ENCODE results near the gene OBI1. TPM values are rescaled to one million over a fixed set of nuclear protein-coding genes. Genes with fewer than 3 reads are reported as not detected.

The OBI1 gene
- total and polyA plus RNA-seq, 2 donors (not counting 3 experiments of a cell fraction or from before 2014, with no cell fraction given): 5.0 to 16.1 TPM

GRCh38 chr13:78631077-78631476, 27.9 kb downstream of the OBI1 start:
- ChIA-PET POLR2A (no interaction called here), CTCF (no interaction called here)
- Histone ChIP-seq H3K4me3 (replicated peaks in 1 of 3; ENCODE audit: insufficient read depth in 1 of 3, low read depth in 1 of 3, low read length in 3 of 3) (no peak overlapping the region), H3K9ac (replicated peaks; ENCODE audit: extremely low read depth, insufficient read depth, low read length) (no peak overlapping the region), H3K36me3 (ENCODE audit: control insufficient read depth in 2 of 2, extremely low read depth in 1 of 2, insufficient read depth in 2 of 2, low read length in 2 of 2) (peaks cover 0 to 9% of the 10 kb centered on the region in 2 experiments), H3K4me2 (ENCODE audit: insufficient read depth, low read length) (no peak overlapping the region), H3K27ac (ENCODE audit: insufficient read depth, low read depth, low read length) (no peak overlapping the region), H3K9me1 (replicated peaks; ENCODE audit: control insufficient read depth, extremely low read depth, insufficient read depth, low read length) (no peaks in the 10 kb centered on the region), H3K27me3 (ENCODE audit: control insufficient read depth in 2 of 2, insufficient read depth in 2 of 2, low read length in 2 of 2) (no peaks in the 10 kb centered on the region), H3K9me3 (replicated peaks; ENCODE audit: control insufficient read depth, insufficient read depth, low read length) (no peaks in the 10 kb centered on the region), H2AFZ (ENCODE audit: low read depth, low read length) (no peak overlapping the region), H4K20me1 (replicated peaks; ENCODE audit: control insufficient read depth, extremely low read depth, insufficient read depth, low read length) (no peaks in the 10 kb centered on the region), H3K79me2 (ENCODE audit: control insufficient read depth, insufficient read depth, low read length) (no peaks in the 10 kb centered on the region), H3K4me1 (ENCODE audit: control insufficient read depth, extremely low read depth, insufficient read depth, low read length) (no peaks in the 10 kb centered on the region)
- no peak for TF ChIP-seq CTCF (IDR thresholded peaks at IDR 0.05; ENCODE audit: extremely low read depth in 1 of 2, insufficient read depth in 1 of 2, low read depth in 1 of 2, low read length in 2 of 2)
- BruUV-seq (replicated peaks): no TSS peak
- FAIRE-seq (no peak), DNase-seq (ENCODE audit: low read depth, low spot score) (no peak)
- intact Hi-C loops (cut with micrococcal nuclease) (no loop called here), dilution Hi-C loops (cut with MboI; ENCODE audit: extremely low pct_ligation_motif_present, low sequenced_read_pairs) (no loop called here)

GRCh38 chr13:78630511-78630910, 28.4 kb downstream of the OBI1 start:
- intact Hi-C loops (cut with micrococcal nuclease): no loop called here
- no TSS peak for BruUV-seq (replicated peaks)

More at GRCh38 chr13:78630511-78630910, 28.4 kb downstream of the OBI1 start:
- POLR2A ChIA-PET: no interaction called here
- Histone ChIP-seq H3K9ac (replicated peaks; ENCODE audit: extremely low read depth, insufficient read depth, low read length) (no peak overlapping the region), H2AFZ (ENCODE audit: low read depth, low read length) (no peak overlapping the region), H3K9me1 (replicated peaks; ENCODE audit: control insufficient read depth, extremely low read depth, insufficient read depth, low read length) (no peaks in the 10 kb centered on the region), H3K27ac (ENCODE audit: insufficient read depth, low read depth, low read length) (no peak overlapping the region), H3K9me3 (replicated peaks; ENCODE audit: control insufficient read depth, insufficient read depth, low read length) (no peaks in the 10 kb centered on the region), H3K4me3 (replicated peaks in 1 of 3; ENCODE audit: insufficient read depth in 1 of 3, low read depth in 1 of 3, low read length in 3 of 3) (no peak overlapping the region), H3K4me1 (ENCODE audit: control insufficient read depth, extremely low read depth, insufficient read depth, low read length) (no peaks in the 10 kb centered on the region), H3K79me2 (ENCODE audit: control insufficient read depth, insufficient read depth, low read length) (peaks cover 2% of the 10 kb centered on the region), H4K20me1 (replicated peaks; ENCODE audit: control insufficient read depth, extremely low read depth, insufficient read depth, low read length) (no peaks in the 10 kb centered on the region), H3K36me3 (ENCODE audit: control insufficient read depth in 2 of 2, extremely low read depth in 1 of 2, insufficient read depth in 2 of 2, low read length in 2 of 2) (peaks cover 0 to 9% of the 10 kb centered on the region in 2 experiments), H3K4me2 (ENCODE audit: insufficient read depth, low read length) (no peak overlapping the region), H3K27me3 (ENCODE audit: control insufficient read depth in 2 of 2, insufficient read depth in 2 of 2, low read length in 2 of 2) (no peaks in the 10 kb centered on the region)
- dilution Hi-C loops (cut with MboI; ENCODE audit: extremely low pct_ligation_motif_present, low sequenced_read_pairs): no loop called here
- TF ChIP-seq FOS (IDR thresholded peaks at IDR 0.05; ENCODE audit: borderline replicate concordance, insufficient read depth, low read length) (no peak), POLR2AphosphoS5 (IDR thresholded peaks at IDR 0.05; ENCODE audit: insufficient read depth, low read depth, low read length) (no peak), MAX (IDR thresholded peaks at IDR 0.05; ENCODE audit: insufficient read depth, insufficient read length) (no peak), EZH2 (IDR thresholded peaks at IDR 0.05; ENCODE audit: borderline replicate concordance, low read depth, low read length, severe bottlenecking) (no peak), GATA2 (IDR thresholded peaks at IDR 0.05; ENCODE audit: insufficient read depth, insufficient read length, low read depth, low read length) (no peak), JUN (IDR thresholded peaks at IDR 0.05; ENCODE audit: borderline replicate concordance, insufficient read depth, insufficient read length, low read depth) (no peak), MYC (IDR thresholded peaks at IDR 0.05; ENCODE audit: low read depth, low read length) (no peak), CTCF (IDR thresholded peaks at IDR 0.05; ENCODE audit: extremely low read depth in 1 of 2, insufficient read depth in 1 of 2, low read depth in 1 of 2, low read length in 2 of 2) (no peak), POLR2A (IDR thresholded peaks at IDR 0.05; ENCODE audit: low read depth, low read length) (no peak)
- CTCF ChIA-PET: no interaction called here
- FAIRE-seq: peak; percentile 42
- DNase-seq (ENCODE audit: low read depth, low spot score): no peak
